A549 treated with CpdA at 1 μM for 4 hours (cell line): ENCODE results near the gene C1orf210. TPM values are rescaled to one million over a fixed set of nuclear protein-coding genes. Genes with fewer than 3 reads are reported as not detected.

Experiments used
- total RNA-seq: library from RNA; stranded (reverse); fragments of 200-300 nt; extraction: Qiagen RNA extraction; gene quantifications from 5 replicates; pipeline ENCODE4 v1.2.3, GENCODE V29; 2022; ENCODE audit warnings: low read depth

C1orf210 gene
- not detected in 5 replicates for total RNA-seq

DNA sequence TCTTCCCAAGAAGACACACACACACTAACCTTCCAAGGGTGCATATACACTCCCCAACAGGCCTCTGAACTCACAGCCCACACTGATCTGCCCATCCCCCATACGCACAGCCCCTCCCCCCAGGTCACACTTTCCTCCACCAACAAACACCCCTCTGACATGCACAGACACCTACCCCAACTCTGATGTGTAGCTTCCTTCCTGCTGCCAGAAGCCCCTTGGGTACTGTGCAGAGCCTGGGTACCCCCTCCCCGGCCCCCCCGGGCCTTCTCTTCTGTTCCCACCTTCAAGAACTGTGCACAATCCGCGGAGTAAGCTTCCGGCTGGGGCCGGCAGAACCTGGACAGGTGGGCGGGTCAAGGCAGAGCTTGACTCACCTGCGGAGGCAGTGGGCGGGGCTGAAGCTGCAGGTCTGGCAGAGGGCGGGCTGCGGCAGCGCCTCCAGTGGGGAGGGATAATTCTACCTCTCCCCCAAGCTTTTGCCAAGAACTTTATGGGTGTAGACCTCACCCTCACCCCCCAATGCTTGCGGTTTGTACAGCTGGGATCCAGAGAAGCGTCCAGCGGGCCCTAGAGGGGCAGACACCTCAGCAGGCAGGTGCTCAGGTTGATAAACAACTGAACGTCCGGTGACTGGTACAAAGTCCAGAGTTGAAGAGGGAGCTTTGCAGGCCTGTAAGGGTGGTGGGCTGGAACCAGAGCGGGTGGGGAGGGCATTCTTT is at the start of gene C1orf210:
TSS of gene C1orf210 (minus strand) at position 313 of the 722 bp plus-strand sequence. CDS start 2,311 bp downstream, outside the sequence.

DNA sequence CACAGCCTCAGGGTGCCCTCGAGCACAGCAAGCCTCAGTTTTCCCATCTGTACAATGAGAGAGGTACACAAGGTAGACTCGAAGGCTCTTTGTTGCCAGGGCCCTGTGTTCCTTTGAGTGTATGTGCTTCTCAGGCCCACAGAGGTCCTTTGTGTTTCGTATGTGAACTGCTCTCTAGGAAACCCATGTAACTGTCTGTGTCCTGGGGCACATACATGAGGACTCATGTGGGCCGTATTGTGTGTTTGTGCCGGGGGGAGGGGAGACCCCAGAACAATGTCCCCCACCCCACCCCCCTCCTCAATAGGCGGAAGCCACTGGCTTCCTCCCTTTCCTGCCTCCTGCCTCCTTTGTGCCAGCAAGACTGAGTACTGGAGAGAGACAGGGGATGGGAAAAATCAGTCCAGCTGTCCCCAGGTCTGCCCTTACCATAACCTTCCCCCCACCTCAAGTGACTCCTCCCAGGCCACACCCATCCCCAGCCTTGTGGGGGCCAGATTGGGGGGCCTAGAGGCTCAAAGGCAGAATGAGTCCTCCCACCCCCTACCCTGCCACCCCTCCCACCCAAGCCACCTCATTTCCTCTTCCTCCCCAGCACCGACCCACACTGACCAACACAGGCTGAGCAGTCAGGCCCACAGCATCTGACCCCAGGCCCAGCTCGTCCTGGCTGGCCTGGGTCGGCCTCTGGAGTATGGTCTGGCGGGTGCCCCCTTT is 15.2 kb upstream of the C1orf210 start, which contains the start of gene TIE1:
TSS of gene TIE1 (plus strand) at position 605 of the 717 bp plus-strand sequence. CDS start at position 695, 90 bp downstream.

DNA sequence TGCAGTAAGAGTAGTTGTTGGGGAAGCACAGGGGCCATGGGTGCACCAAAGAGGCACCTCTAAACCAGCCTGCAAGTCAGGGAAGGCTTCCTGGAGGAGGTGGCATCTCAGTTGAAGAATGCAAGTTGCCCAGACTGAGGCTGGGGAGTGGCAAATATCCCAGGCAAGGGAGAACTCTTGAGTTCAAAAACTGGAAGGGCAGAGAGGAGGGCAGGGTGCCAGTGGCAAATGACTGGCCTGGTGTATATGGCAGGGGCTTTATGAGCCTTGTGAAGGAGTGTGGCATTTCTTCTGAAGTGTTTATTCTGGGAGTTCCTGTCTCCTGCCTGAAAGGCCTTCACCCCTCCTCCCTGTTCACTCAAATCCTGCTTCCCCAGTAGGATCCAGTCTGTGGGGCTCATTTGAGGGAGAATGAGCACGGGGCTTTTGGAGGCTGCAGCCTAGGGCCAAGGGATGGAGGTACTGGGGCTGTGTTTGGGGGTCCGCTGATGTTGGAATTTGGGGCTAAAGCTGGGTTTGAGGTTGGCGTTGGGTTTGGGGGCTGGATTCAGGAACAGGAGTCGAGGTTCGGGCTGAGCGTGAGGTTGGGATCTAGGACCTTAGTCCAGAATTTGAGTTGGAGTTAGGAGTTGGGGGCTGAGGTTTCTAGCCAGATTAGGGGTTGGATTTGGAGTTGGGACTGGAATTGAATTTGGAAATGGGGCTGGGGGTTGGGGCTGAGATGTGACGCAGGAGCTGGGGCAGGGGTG is 15.6 kb downstream of the C1orf210 start, which contains the start of gene TMEM125:
TSS of gene TMEM125 (plus strand) at position 357 of the 749 bp plus-strand sequence. CDS start 2,740 bp downstream, outside the sequence.

Other genes with a start within 250 kb of the C1orf210 start
- gene EBNA1BP2, start 113.3 kb downstream of the C1orf210 start, total RNA-seq: 183 to 204 TPM (median 193 TPM) in 5 replicates
- gene CFAP57, start 113.3 kb downstream of the C1orf210 start, total RNA-seq: 0.21 to 0.58 TPM (median 0.33 TPM) in 5 replicates
- not detected in 5 replicates for gene TMEM125, start 15.6 kb downstream of the C1orf210 start, total RNA-seq
- not detected in 5 replicates for gene TIE1, start 15.4 kb upstream of the C1orf210 start, total RNA-seq
- gene MPL, start 52.2 kb upstream of the C1orf210 start, total RNA-seq: 0.09 to 0.22 TPM in 2 of 5 replicates, not detected in the others
- gene CDC20, start 73.4 kb upstream of the C1orf210 start, total RNA-seq: 165 to 205 TPM (median 195 TPM) in 5 replicates
- gene ELOVL1, start 82.4 kb upstream of the C1orf210 start, total RNA-seq: 141 to 151 TPM (median 149 TPM) in 5 replicates
- gene MED8, start 104.2 kb upstream of the C1orf210 start, total RNA-seq: 37.0 to 38.6 TPM (median 38.1 TPM) in 5 replicates
- 6.5 to 9.9 TPM (median 6.9 TPM) in 5 replicates for gene SZT2, start 104.3 kb upstream of the C1orf210 start, total RNA-seq
- 12.0 to 18.3 TPM (median 15.5 TPM) in 5 replicates for gene HYI, start 168.3 kb upstream of the C1orf210 start, total RNA-seq
- 81.6 to 112 TPM (median 100 TPM) in 5 replicates for gene PTPRF, start 245.3 kb upstream of the C1orf210 start, total RNA-seq